HCT116 (cell line): Measurements from ENCODE around the gene DPP4. TPM values are rescaled to one million over a fixed set of nuclear protein-coding genes. Genes with fewer than 3 reads are reported as not detected.
"Not testable (repeated sequence)": the region's sequence is repeated elsewhere in the genome, so short reads cannot be mapped to it uniquely, and the experiment has no call there.

Source experiments
- ATAC-seq: fragments of 200-7000 bp; cut with Tn5 transposase; 2 replicates; pipeline ENCODE4 v1.9.1; 2020; ENCODE audit warnings: mild to moderate bottlenecking, moderate library complexity
- BruUV-seq: library from RNA; stranded (reverse); fragments of 400-500 nt; replicated peaks from 2 replicates; lab custom pipeline; 2021; lab: Mats Ljungman, UMichigan
- CTCF ChIA-PET: fragments of 300-600 bp; sonication (Branson Sonifier 250); formaldehyde crosslinking; loops from one replicate; lab custom pipeline; 2021; ENCODE audit warnings: antibody characterized with exemption; lab: Charles Lee
- POLR2A ChIA-PET: fragments of 300-600, 350-600 bp; sonication (Branson Sonifier 250); formaldehyde crosslinking; loops from one replicate; lab custom pipeline; 2021; ENCODE audit warnings: antibody characterized with exemption; lab: Charles Lee
- RAD21 ChIA-PET, 2 experiments: fragments of 300-600 bp; sonication (Branson Sonifier 250); formaldehyde crosslinking; loops; one replicate each; lab custom pipeline; 2023; ENCODE audit warnings: low total read pairs in 2 of 2; ENCODE audit not compliant: uncharacterized antibody in 2 of 2, unreplicated experiment in 2 of 2, low non-redundant PET in 1 of 2; lab: Charles Lee
- DNase-seq: peaks from one replicate; pipeline ENCODE4 v3.0.0-alpha.2; 2010; ENCODE audit warnings: low read depth, low spot score
- H2AFZ ChIP-seq: fragments of 200-600 bp; shearing (Covaris generic), sonication (generic); 2 replicates; pipeline ENCODE4 v1.6.1; 2017; ENCODE audit warnings: low read depth, mixed run types, mixed read lengths, antibody characterized with exemption, low read length; ENCODE audit not compliant: poor library complexity, severe bottlenecking
- H3K27ac ChIP-seq: 2 replicates; pipeline ENCODE4 v1.5.1; 2012; ENCODE audit warnings: low read depth, low read length
- H3K27me3 ChIP-seq: fragments of 200-600 bp; sonication (generic); 2 replicates; pipeline ENCODE4 v1.6.1; 2016; ENCODE audit warnings: mixed run types, low read length, mixed read lengths; ENCODE audit not compliant: insufficient read depth
- H3K36me3 ChIP-seq, 2 experiments: fragments of 200-500 bp in 1 of 2; fragments of 200-600 bp in 1 of 2; sonication (Bioruptor generic) in 1 of 2; sonication (generic) in 1 of 2; 2 replicates each; pipeline versions ENCODE4 v1.5.1 to v1.6.1; 2014 to 2016; ENCODE audit warnings: low read length in 2 of 2, inconsistent platforms in 1 of 2, mixed read lengths in 1 of 2, mixed run types in 1 of 2; ENCODE audit not compliant: insufficient read depth in 2 of 2, control insufficient read depth in 1 of 2
- H3K4me1 ChIP-seq, 2 experiments: fragments of 200-600 bp in 1 of 2; sonication (generic) in 1 of 2; 2 replicates each; pipeline versions ENCODE4 v1.5.1 to v1.6.1; 2012 to 2017; ENCODE audit warnings: low read length in 2 of 2, inconsistent platforms in 1 of 2, mild to moderate bottlenecking in 1 of 2, mixed read lengths in 1 of 2, mixed run types in 1 of 2, moderate library complexity in 1 of 2; ENCODE audit not compliant: insufficient read depth in 2 of 2, control insufficient read depth in 1 of 2
- H3K4me2 ChIP-seq: fragments of 200-600 bp; sonication (generic); 2 replicates; pipeline ENCODE4 v1.6.1; 2017; ENCODE audit warnings: mixed run types, low read length, mixed read lengths
- H3K4me3 ChIP-seq, 2 experiments: fragments of 200-600 bp in 1 of 2; sonication (generic) in 1 of 2; replicated peaks in 1 of 2; 2 replicates each; pipeline ENCODE4 v1.5.1; 2011 to 2016; ENCODE audit warnings: low read length in 2 of 2, control low read depth in 1 of 2, low read depth in 1 of 2, mild to moderate bottlenecking in 1 of 2, mixed read lengths in 1 of 2, mixed run types in 1 of 2
- H3K79me2 ChIP-seq: fragments of 200-600 bp; sonication (generic); 2 replicates; pipeline ENCODE4 v1.6.1; 2017; ENCODE audit warnings: mild to moderate bottlenecking, mixed run types, low read length, moderate library complexity, mixed read lengths; ENCODE audit not compliant: insufficient read depth
- H3K9ac ChIP-seq: fragments of 200-600 bp; sonication (generic); 2 replicates; pipeline ENCODE4 v1.6.1; 2016; ENCODE audit warnings: low read length, mixed read lengths
- H3K9me2 ChIP-seq: fragments of 200-600 bp; sonication (generic), shearing (Covaris generic); 2 replicates; pipeline ENCODE4 v1.6.1; 2017; ENCODE audit warnings: mixed run types, mild to moderate bottlenecking, moderate library complexity; ENCODE audit not compliant: insufficient read depth
- H3K9me3 ChIP-seq, 2 experiments: fragments of 200-500 bp in 1 of 2; fragments of 200-600 bp in 1 of 2; sonication (Bioruptor generic) in 1 of 2; sonication (generic) in 1 of 2; 2 replicates each; pipeline ENCODE4 v1.6.1; 2014 to 2017; ENCODE audit warnings: low read length in 2 of 2, mixed read lengths in 2 of 2, inconsistent platforms in 1 of 2, low read depth in 1 of 2, mild to moderate bottlenecking in 1 of 2, mixed run types in 1 of 2, moderate library complexity in 1 of 2; ENCODE audit not compliant: control insufficient read depth in 1 of 2, insufficient read depth in 1 of 2
- H4K20me1 ChIP-seq: fragments of 200-600 bp; sonication (generic), shearing (Covaris generic); 2 replicates; pipeline ENCODE4 v1.6.1; 2017; ENCODE audit warnings: mixed run types, mild to moderate bottlenecking, moderate library complexity; ENCODE audit not compliant: insufficient read depth
- CBX3 ChIP-seq: IDR thresholded peaks from 2 replicates; pipeline ENCODE4 v1.6.1; 2012; ENCODE audit warnings: low read depth
- FOSL1 ChIP-seq: IDR thresholded peaks from 2 replicates; pipeline ENCODE4 v1.6.1; 2012; ENCODE audit warnings: low read depth
- JUND ChIP-seq: IDR thresholded peaks from 2 replicates; pipeline ENCODE4 v1.6.1; 2012
- MAX ChIP-seq: IDR thresholded peaks from 2 replicates; pipeline ENCODE4 v1.6.1; 2012
- POLR2A ChIP-seq: IDR thresholded peaks from 2 replicates; pipeline ENCODE4 v1.7.0; 2011; ENCODE audit warnings: borderline replicate concordance; ENCODE audit not compliant: insufficient read depth, insufficient read length; ENCODE audit errors: extremely low read depth
- POLR2AphosphoS5 ChIP-seq: IDR thresholded peaks from 2 replicates; pipeline ENCODE4 v1.6.1; 2011; ENCODE audit warnings: mild to moderate bottlenecking, low read depth, low read length, moderate library complexity
- SIN3A ChIP-seq: IDR thresholded peaks from 2 replicates; pipeline ENCODE4 v1.6.1; 2012; ENCODE audit warnings: low read depth
- SRF ChIP-seq: IDR thresholded peaks from 2 replicates; pipeline ENCODE4 v1.6.1; 2012; ENCODE audit warnings: low read depth
- TCF7L2 ChIP-seq: IDR thresholded peaks from 2 replicates; pipeline ENCODE4 v1.7.0; 2011; ENCODE audit warnings: borderline replicate concordance, inconsistent platforms; ENCODE audit not compliant: insufficient read depth, insufficient read length; ENCODE audit errors: extremely low read depth
- ZBTB33 ChIP-seq: IDR thresholded peaks from 2 replicates; pipeline ENCODE4 v1.6.1; 2011; ENCODE audit warnings: mild to moderate bottlenecking, low read length, moderate library complexity; ENCODE audit not compliant: insufficient replicate concordance; ENCODE audit errors: extremely low read depth
- ZNF274 ChIP-seq: fragments of 200-500 bp; sonication (Bioruptor generic); IDR thresholded peaks from 2 replicates; pipeline ENCODE4 v1.6.1; 2014; ENCODE audit warnings: mild to moderate bottlenecking, low read depth, low read length, inconsistent platforms
- intact Hi-C: fragments of 100-400 bp; cut with micrococcal nuclease; formaldehyde crosslinking; loops from 2 replicates; pipeline ENCODE4 v1.10.0; 2022
- total RNA-seq: library from RNA; stranded (reverse); gene quantifications from one replicate; pipeline ENCODE4 v1.2.1, GENCODE V29; 2021; ENCODE audit not compliant: unreplicated experiment

The DPP4 gene
- total RNA-seq, 1 experiment from 2014 or later, result 3.6 TPM

GRCh38 chr2:161977926-161978325 is 96.1 kb downstream of the DPP4 start:
- H4K20me1 ChIP-seq, H3K27ac ChIP-seq, H3K4me1 ChIP-seq, DNase-seq, H3K9ac ChIP-seq, POLR2A ChIA-PET, H3K9me3 ChIP-seq, H3K27me3 ChIP-seq, H3K79me2 ChIP-seq, H3K9me2 ChIP-seq, BruUV-seq, H3K4me3 ChIP-seq, H3K36me3 ChIP-seq, RAD21 ChIA-PET: not testable (repeated sequence)
- peak; percentile 32; the same call in 1 of the 2 replicates for ATAC-seq
- CTCF ChIA-PET, result interaction anchor here (1.0 to 1.1 kb wide), 2 partner anchors 11 to 320 kb away, joined by 3 to 4 read pairs; no protein-coding TSS in a partner anchor
- peak overlapping the region; percentile 4; the same call in 1 of the 2 replicates for H3K4me2 ChIP-seq
- 0 out of 2 replicates have a peak, but pooled peaks have one; percentile 30 for TF ChIP-seq JUND
- TF ChIP-seq FOSL1, result peak; percentile 32
- TF ChIP-seq, all 23 proteins: peak for 2; not testable (repeated sequence) for 21
- peak overlapping the region; percentile 10 for H2AFZ ChIP-seq
- intact Hi-C loops, result not testable (repeated sequence)

GRCh38 chr2:161976917-161977316 is 97.1 kb downstream of the DPP4 start:
- ChIA-PET CTCF (no interaction called here), POLR2A (no interaction called here), RAD21 (no interaction called here)
- Histone ChIP-seq H3K4me3 (no peak overlapping the region), H3K9me2 (no peaks in the 10 kb centered on the region; the same call in 1 of the 2 replicates), H2AFZ (peak overlapping the region; percentile 10), H3K4me1 (peaks cover 0 to 6% of the 10 kb centered on the region in 2 experiments; a peak in 2 of 4 replicates), H3K27me3 (no peaks in the 10 kb centered on the region), H3K36me3 (no peaks in the 10 kb centered on the region), H3K9ac (no peak overlapping the region), H3K4me2 (no peak overlapping the region), H4K20me1 (no peaks in the 10 kb centered on the region), H3K9me3 (no peaks in the 10 kb centered on the region), H3K27ac (no peak overlapping the region), H3K79me2 (no peaks in the 10 kb centered on the region)
- TF ChIP-seq JUND (no peak), TCF7L2 (no peak), ZNF274 (no peak), SIN3A (no peak), SRF (no peak), CBX3 (no peak), ZBTB33 (no peak), FOSL1 (no peak), POLR2AphosphoS5 (no peak), MAX (no peak), POLR2A (no peak)
- ATAC-seq (no peak), DNase-seq (no peak)
- BruUV-seq, result no TSS peak
- intact Hi-C loops, result no loop called here
